DMS 273 treated with DMSO at 0.1 percent for 48 hours (cell line): ENCODE data around the gene KCNJ4.

Source experiments
- DNase-seq: peaks from one replicate; lab custom pipeline; 2025; lab: John Stamatoyannopoulos, UW

The KCNJ4 gene

GRCh38 chr22:38431266-38432010 is 23.6 kb downstream of the KCNJ4 start:
- DNase-seq, result no peak

- no peak for DNase-seq
Measured at GRCh38 chr22:38429499-38430068, 25.4 kb downstream of the KCNJ4 start.

- no peak for DNase-seq
Measured at GRCh38 chr22:38428714-38429113, 26.3 kb downstream of the KCNJ4 start.

- DNase-seq, result no peak
Measured at GRCh38 chr22:38427940-38428339, 27.1 kb downstream of the KCNJ4 start.

GRCh38 chr22:38427465-38427864 is 27.5 kb downstream of the KCNJ4 start:
- no peak for DNase-seq

- DNase-seq, result no peak
Measured at GRCh38 chr22:38426628-38427027, 28.4 kb downstream of the KCNJ4 start.

GRCh38 chr22:38424525-38425080 is 30.4 kb downstream of the KCNJ4 start:
- no peak for DNase-seq

- no peak for DNase-seq
Measured at GRCh38 chr22:38423512-38424503, 31.2 kb downstream of the KCNJ4 start.

- DNase-seq, result no peak
Measured at GRCh38 chr22:38422611-38423511, 32.1 kb downstream of the KCNJ4 start.

- no peak for DNase-seq
Measured at GRCh38 chr22:38420734-38421133, 34.3 kb downstream of the KCNJ4 start.

GRCh38 chr22:38419858-38420160 is 35.2 kb downstream of the KCNJ4 start:
- no peak for DNase-seq

- DNase-seq, result no peak
Measured at GRCh38 chr22:38419121-38419857, 35.7 kb downstream of the KCNJ4 start.

GRCh38 chr22:38418589-38418988 is 36.4 kb downstream of the KCNJ4 start:
- DNase-seq, result no peak

GRCh38 chr22:38417252-38418060 is 37.5 kb downstream of the KCNJ4 start:
- DNase-seq, result no peak

GRCh38 chr22:38416621-38417251 is 38.3 kb downstream of the KCNJ4 start:
- no peak for DNase-seq

- peak; percentile 23 for DNase-seq
Measured at GRCh38 chr22:38415561-38416321, 39.3 kb downstream of the KCNJ4 start.

GRCh38 chr22:38415046-38415445 is 40.0 kb downstream of the KCNJ4 start:
- no peak for DNase-seq

GRCh38 chr22:38414009-38414395 is 41.0 kb downstream of the KCNJ4 start:
- no peak for DNase-seq
